GM12874 (cell line): ENCODE data around the gene BCL11A.

Experiments used
- TF ChIP-seq, protein P1 (sequence below): IDR thresholded peaks from 2 replicates; pipeline ENCODE4 v1.5.1; 2011; ENCODE audit warnings: low read depth, mild to moderate bottlenecking, control low read depth, low read length, moderate library complexity; ENCODE audit not compliant: insufficient read depth

Gene BCL11A

DNA sequence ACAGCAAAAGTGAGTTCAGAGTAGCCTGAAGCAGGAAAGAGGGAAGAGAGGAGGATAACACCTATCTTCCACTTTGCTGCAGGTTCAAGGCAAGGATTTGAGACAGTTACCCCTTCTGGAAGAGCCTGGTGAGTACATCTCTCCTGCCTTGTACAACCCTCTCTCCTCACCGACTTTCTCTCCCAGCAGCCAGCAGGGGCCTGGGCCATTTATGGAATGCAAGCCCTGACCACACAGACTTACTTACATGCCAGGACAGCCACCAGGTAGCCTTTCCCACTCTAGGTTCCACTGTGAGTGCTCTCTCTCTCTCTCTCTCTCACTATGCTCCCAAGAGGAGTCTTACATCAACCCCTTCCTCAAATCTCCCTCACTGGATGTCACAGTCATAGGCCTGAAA lies 57.0 kb downstream of the BCL11A start:
- TF ChIP-seq, protein P1, sequence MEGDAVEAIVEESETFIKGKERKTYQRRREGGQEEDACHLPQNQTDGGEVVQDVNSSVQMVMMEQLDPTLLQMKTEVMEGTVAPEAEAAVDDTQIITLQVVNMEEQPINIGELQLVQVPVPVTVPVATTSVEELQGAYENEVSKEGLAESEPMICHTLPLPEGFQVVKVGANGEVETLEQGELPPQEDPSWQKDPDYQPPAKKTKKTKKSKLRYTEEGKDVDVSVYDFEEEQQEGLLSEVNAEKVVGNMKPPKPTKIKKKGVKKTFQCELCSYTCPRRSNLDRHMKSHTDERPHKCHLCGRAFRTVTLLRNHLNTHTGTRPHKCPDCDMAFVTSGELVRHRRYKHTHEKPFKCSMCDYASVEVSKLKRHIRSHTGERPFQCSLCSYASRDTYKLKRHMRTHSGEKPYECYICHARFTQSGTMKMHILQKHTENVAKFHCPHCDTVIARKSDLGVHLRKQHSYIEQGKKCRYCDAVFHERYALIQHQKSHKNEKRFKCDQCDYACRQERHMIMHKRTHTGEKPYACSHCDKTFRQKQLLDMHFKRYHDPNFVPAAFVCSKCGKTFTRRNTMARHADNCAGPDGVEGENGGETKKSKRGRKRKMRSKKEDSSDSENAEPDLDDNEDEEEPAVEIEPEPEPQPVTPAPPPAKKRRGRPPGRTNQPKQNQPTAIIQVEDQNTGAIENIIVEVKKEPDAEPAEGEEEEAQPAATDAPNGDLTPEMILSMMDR, result no peak

DNA sequence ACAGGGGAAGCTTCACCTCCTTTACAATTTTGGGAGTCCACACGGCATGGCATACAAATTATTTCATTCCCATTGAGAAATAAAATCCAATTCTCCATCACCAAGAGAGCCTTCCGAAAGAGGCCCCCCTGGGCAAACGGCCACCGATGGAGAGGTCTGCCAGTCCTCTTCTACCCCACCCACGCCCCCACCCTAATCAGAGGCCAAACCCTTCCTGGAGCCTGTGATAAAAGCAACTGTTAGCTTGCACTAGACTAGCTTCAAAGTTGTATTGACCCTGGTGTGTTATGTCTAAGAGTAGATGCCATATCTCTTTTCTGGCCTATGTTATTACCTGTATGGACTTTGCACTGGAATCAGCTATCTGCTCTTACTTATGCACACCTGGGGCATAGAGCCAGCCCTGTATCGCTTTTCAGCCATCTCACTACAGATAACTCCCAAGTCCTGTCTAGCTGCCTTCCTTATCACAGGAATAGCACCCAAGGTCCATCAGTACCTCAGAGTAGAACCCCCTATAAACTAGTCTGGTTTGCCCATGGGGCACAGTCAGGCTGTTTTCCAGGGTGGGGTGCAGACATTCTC lies 58.3 kb downstream of the BCL11A start:
- TF ChIP-seq, protein P1, result no peak

DNA sequence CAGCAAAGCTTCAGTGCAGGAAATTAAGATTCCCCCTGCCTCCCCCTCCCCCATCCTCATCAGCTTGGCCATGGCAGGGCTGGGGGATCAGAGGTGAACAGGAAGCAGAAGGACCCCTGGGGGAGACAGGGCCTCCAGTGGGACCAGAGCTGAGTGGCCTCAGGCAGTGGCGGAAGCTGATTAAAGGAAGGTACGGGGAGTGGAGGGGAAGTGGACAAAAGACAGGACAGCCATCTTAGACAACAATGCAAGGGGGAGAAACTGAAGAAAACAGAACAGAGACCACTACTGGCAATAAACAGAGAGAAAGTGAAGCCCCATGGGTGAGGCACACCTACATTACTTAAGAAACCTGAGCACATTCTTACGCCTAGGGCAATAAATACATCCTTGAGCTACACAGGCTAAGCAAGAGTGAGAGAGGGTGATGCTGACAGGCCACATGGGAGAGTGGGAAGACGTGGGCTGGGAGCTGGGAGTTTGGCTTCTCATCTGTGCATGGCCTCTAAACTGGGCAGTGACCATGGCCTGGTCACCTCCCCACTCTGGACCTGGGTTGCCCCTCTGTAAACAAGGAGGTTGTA lies 59.6 kb downstream of the BCL11A start:
- TF ChIP-seq, protein P1, result no peak

DNA sequence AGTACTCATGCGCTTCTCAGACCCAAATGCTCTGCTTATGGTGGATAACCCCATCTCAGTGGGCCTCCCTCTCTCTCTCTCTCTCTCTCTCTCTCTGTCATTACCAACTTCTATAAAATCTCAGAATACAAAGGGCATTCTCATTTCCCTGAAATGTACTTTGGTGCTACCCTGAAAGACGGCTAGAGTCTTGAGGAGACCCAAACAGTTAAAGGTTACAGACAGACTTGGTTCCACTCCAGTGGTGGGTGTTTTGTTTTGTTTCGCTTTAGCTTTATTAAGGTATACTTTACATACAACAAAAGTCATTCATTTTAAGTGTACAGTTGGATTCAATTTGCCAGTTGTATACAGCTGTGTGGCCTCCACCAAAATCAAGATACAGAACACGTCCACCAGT lies 60.9 kb downstream of the BCL11A start:
- TF ChIP-seq, protein P1, result no peak

DNA sequence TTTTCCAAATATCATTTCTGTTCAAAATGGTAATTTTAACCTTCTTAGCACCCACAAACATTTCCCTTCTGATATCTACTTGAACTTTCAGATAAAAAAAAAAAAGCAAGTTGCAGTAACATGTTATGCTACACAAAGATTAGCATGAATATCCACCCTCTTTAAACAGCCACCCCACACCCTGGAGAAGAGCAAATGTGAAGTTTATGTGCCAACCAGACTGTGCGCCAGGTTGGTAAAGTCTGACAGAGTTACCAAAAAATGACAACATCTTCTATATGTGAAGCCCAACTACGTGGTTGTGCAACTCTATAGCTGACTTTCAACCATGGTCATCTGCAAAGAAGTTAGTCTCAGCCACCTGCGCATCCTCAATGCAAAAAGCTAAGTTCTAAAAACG lies 62.6 kb downstream of the BCL11A start:
- TF ChIP-seq, protein P1, result no peak

DNA sequence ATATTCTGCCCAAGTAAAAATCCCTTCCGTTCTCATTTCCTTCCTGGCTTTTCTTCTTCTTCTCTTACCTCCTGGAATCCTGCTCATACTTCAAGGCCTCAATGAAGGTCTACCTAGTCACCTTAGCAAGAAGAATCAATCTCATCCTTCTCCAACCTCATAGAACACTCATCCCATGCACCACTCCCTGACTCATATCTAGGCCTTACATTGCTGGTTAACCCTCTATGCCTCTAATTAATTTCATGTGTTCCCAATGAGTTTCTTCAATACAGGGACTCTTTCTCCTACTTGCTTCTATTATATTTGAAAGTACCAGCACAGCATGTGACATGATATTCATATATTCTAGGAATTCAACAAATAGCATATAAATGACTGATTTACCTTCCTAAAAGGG lies 63.0 kb downstream of the BCL11A start:
- TF ChIP-seq, protein P1, result no peak

DNA sequence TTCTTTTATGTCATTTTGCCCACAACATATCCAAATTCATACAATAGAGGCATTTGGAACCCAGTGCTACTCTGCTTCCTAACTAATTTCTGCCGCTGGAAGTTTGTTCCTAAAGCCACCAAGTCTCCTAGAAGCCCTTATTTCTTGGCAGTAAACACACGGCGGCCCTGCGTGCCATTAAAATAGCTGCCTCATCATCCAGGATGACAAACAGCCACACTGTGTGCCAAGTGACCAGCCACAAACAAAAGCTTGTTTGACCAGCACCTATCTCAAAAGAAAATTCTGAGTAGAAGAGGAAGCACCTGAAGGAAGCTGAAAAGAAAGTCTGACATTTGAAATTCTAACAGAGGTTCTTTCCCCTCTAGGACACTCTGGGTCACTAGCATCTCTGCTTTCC lies 64.2 kb downstream of the BCL11A start:
- TF ChIP-seq, protein P1, result no peak

DNA sequence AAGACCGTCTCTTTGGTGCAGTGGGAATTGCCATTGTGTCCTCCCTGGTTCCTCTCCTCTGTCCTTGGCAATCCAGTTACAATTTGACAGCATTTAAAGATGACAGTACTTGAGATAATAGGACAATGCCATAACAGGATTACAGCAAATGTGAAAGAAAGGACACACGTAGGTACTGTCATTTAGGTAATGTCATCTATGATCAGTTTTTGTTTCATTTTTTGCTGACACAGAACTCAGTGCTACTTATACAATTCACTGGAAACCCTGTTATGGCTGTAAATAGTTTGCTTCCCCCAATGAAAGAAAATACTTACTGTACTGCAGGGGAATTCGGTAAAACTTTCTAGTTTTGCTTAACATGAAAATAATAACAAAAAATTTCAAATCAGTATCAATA lies 65.2 kb downstream of the BCL11A start:
- TF ChIP-seq, protein P1, result no peak
